Vagina (tissue), 2 donors: ENCODE data around the gene TRIM51G.
"Not testable (repeated sequence)": the region's sequence is repeated elsewhere in the genome, so short reads cannot be mapped to it uniquely, and the experiment has no call there.

Experiments used
- CTCF ChIP-seq, 3 experiments: fragments of 450-650 bp in 2 of 3; fragments of 200-600 bp in 1 of 3; sonication (generic) in 1 of 3; IDR thresholded peaks; one replicate each; pipeline ENCODE4 v1.5.1; 2017 to 2019; ENCODE audit warnings: antibody characterized with exemption in 3 of 3, mild to moderate bottlenecking in 2 of 3, moderate library complexity in 2 of 3
- POLR2A ChIP-seq, 2 donors: fragments of 450-650 bp; IDR thresholded peaks; one replicate each; pipeline ENCODE4 v1.6.1; 2017; ENCODE audit warnings: antibody characterized with exemption in 2 of 2, mild to moderate bottlenecking in 2 of 2, moderate library complexity in 2 of 2

- not testable (repeated sequence) for TF ChIP-seq CTCF, POLR2A (IDR thresholded peaks at IDR 0.05)
Observed at GRCh38 chr11:49028523-49028922, 44.8 kb upstream of the TRIM51G start, which contains the start of gene TRIM49B.
